GM10266 (cell line): Measurements from ENCODE around the gene FCRL6.

Experiments used
- DNase-seq: peaks from one replicate; pipeline ENCODE4 v3.0.0; 2012; ENCODE audit errors: extremely low spot score
- TF ChIP-seq, protein P1 (sequence below): IDR thresholded peaks from 2 replicates; pipeline ENCODE4 v1.5.1; 2012; ENCODE audit warnings: mild to moderate bottlenecking, low read depth; ENCODE audit not compliant: control insufficient read depth, insufficient read depth; ENCODE audit errors: missing control alignments

Gene FCRL6

DNA sequence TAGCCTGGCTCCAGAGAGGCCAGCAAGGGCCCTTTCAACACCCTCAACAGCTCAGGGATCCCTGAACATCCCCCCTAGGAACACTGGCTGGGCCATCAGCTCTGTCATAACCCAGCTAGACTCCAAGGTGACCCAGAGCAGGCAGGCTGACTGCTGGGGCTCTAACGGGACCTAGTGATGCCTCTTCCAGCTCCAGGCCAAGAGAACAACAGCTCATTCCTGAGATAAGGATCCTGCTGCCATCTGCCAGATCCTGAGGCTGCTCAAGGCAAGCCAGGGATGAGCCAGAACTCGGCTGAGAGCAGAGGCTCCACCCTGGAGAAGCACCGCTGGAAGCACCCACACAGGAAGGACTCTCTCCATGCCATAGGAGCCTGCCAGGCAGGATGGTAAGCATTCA is 58.3 kb downstream of the FCRL6 start:
- TF ChIP-seq, protein P1, sequence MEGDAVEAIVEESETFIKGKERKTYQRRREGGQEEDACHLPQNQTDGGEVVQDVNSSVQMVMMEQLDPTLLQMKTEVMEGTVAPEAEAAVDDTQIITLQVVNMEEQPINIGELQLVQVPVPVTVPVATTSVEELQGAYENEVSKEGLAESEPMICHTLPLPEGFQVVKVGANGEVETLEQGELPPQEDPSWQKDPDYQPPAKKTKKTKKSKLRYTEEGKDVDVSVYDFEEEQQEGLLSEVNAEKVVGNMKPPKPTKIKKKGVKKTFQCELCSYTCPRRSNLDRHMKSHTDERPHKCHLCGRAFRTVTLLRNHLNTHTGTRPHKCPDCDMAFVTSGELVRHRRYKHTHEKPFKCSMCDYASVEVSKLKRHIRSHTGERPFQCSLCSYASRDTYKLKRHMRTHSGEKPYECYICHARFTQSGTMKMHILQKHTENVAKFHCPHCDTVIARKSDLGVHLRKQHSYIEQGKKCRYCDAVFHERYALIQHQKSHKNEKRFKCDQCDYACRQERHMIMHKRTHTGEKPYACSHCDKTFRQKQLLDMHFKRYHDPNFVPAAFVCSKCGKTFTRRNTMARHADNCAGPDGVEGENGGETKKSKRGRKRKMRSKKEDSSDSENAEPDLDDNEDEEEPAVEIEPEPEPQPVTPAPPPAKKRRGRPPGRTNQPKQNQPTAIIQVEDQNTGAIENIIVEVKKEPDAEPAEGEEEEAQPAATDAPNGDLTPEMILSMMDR, result no peak

DNA sequence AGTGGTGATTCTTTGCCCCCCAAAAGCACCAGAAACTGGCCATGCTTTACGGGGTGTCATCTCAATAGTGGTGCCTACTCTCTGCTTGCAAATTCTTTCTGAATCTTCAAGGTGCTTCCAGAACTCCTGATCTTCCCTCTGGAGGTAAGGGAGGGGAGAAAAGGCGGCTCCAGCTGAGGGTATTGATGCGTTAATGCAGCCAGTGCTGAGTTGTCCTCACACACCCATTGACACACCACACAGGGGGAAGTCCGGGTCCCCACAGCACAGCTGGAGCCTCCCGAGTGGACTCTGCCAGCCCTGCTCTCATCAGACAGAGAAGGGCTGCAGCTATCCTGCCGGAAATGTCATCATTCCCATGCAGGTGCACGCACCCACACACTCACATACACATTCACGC is 59.1 kb downstream of the FCRL6 start:
- TF ChIP-seq, protein P1, result no peak
- no peak for DNase-seq

More for the DNA sequence above, 58.3 kb downstream of the FCRL6 start:
- no peak for DNase-seq

DNA sequence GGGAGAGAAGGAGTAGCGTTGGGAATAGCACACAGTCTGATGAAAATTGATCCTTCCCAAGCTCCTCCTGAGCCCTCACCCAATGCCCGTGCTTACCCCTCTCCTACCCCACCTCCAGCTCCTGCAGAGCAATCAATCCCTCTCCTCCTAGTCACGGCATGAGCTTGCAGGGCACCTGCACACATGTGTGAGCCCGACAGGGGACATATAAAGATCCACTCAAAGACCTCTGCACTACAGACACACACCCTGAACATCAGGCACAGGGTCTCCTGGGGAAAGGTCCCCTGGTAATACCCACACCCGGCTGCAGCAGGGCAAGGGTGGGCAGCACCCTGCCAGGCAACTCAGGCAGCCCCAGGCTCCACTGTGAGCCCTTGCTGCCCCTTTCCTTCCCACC is 59.9 kb downstream of the FCRL6 start:
- TF ChIP-seq, protein P1, result no peak
- no peak for DNase-seq

DNA sequence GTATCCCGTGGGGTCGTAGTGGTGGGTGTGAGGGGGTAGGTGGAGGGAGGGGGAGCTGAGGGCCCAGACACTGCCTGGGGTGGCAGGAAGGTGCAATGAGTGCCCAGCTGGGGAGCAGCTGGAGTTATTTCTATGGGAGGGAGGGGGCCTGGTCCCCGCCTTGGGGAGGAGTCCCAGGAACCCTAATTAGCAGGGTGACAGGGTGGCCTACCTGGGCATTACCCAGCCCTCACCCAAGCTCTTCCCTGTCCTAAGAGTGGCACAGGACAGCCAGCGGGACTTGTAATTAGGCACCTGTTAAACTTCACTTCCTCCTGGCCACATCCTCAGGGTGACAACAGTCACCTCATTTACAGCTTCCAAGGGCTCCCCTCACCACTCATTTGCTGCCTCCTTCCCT is 60.4 kb downstream of the FCRL6 start, which contains the start of gene VSIG8:
Gene VSIG8, minus strand, starts transcription at position 101 of the 400 bp plus-strand sequence. CDS start 136 bp downstream, outside the sequence.
- no peak for DNase-seq
- TF ChIP-seq, protein P1, result no peak

DNA sequence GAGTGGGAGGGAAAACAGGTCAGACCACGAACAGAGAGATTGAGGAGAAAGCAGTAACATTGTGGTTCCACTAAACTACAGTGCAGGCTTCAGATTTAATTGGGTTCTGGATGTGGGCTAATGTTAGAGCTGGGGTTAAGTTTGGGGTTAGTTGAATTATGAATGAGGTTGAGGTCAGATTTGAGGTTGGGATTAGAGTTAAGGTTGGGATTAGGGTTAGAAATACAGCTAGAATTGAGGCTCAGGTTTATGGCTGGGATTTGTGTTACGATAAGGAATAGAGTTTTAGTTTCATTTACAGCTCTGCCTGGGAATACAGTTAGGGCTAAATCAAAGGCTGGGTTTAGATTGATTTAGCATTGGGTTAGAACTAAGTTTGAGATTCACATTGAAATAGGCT is 62.1 kb downstream of the FCRL6 start:
- TF ChIP-seq, protein P1, result no peak

More for the DNA sequence above, 62.1 kb downstream of the FCRL6 start:
- no peak for DNase-seq
